Activated T-cell treated with anti-CD3 and anti-CD28 coated beads for 48 hours (primary cell): ENCODE data around the gene STK31.
A peak's percentile ranks its signal among the peaks of the same experiment; 100 is the strongest.
"Not testable (repeated sequence)": the region's sequence is repeated elsewhere in the genome, so short reads cannot be mapped to it uniquely, and the experiment has no call there.

Source experiments
- DNase-seq: peaks from one replicate; pipeline ENCODE4 v3.0.0-alpha.2; 2020; ENCODE audit warnings: low read depth

STK31 gene

GRCh38 chr7:23802720-23803397 lies 92.8 kb downstream of the STK31 start:
- DNase-seq: no peak

GRCh38 chr7:23804707-23805106 lies 94.7 kb downstream of the STK31 start:
- DNase-seq: no peak

- no peak for DNase-seq
Observed at GRCh38 chr7:23808421-23808820, 98.4 kb downstream of the STK31 start.

GRCh38 chr7:23810099-23810498 lies 100.1 kb downstream of the STK31 start:
- DNase-seq: no peak

- DNase-seq: no peak
Observed at GRCh38 chr7:23811540-23811939, 101.5 kb downstream of the STK31 start.

GRCh38 chr7:23828125-23828524 lies 118.1 kb downstream of the STK31 start:
- not testable (repeated sequence) for DNase-seq

- not testable (repeated sequence) for DNase-seq
Observed at GRCh38 chr7:23832733-23833132, 122.7 kb downstream of the STK31 start.

GRCh38 chr7:23833405-23833804 lies 123.4 kb downstream of the STK31 start:
- no peak for DNase-seq

- DNase-seq: not testable (repeated sequence)
Observed at GRCh38 chr7:23844837-23845236, 134.8 kb downstream of the STK31 start.

- DNase-seq: no peak
Observed at GRCh38 chr7:23852135-23852534, 142.1 kb downstream of the STK31 start.

GRCh38 chr7:23852988-23853387 lies 143.0 kb downstream of the STK31 start:
- DNase-seq: no peak

GRCh38 chr7:23863209-23863787 lies 153.3 kb downstream of the STK31 start:
- DNase-seq: peak; percentile 3

GRCh38 chr7:23864973-23865372 lies 155.0 kb downstream of the STK31 start:
- DNase-seq: no peak

GRCh38 chr7:23873306-23873705 lies 163.3 kb downstream of the STK31 start:
- no peak for DNase-seq

- DNase-seq: not testable (repeated sequence)
Observed at GRCh38 chr7:23876526-23876925, 166.5 kb downstream of the STK31 start.
